CD14-positive monocyte (primary cell): ENCODE measurements around the gene MAP1LC3B. TPM values are rescaled to one million over a fixed set of nuclear protein-coding genes. Genes with fewer than 3 reads are reported as not detected.

Experiments
- DNase-seq, 3 donors: peaks; one replicate each; pipeline ENCODE4 v3.0.0-alpha.2; 2011 to 2022
- H2AFZ ChIP-seq: 2 replicates; pipeline ENCODE4 v1.6.0; 2012; ENCODE audit warnings: mild to moderate bottlenecking, low read depth, low read length, inconsistent platforms; ENCODE audit not compliant: insufficient read depth, poor library complexity, severe bottlenecking
- H3K27ac ChIP-seq, 2 donors: 1 replicate in 1 of 2; 2 replicates in 1 of 2; pipeline ENCODE4 v1.5.1; 2012 to 2013; ENCODE audit warnings: low read length in 2 of 2, control low read depth in 1 of 2, inconsistent platforms in 1 of 2, low read depth in 1 of 2, mild to moderate bottlenecking in 1 of 2
- H3K27me3 ChIP-seq, 2 donors: one replicate each; pipeline versions ENCODE4 v1.6.0 to v1.6.1; 2011 to 2013; ENCODE audit warnings: low read length in 2 of 2; ENCODE audit not compliant: control insufficient read depth in 2 of 2, insufficient read depth in 2 of 2
- H3K36me3 ChIP-seq, 2 donors: replicated peaks in 1 of 2; 1 replicate in 1 of 2; 2 replicates in 1 of 2; pipeline versions ENCODE4 v1.5.1 to v1.6.1; 2012 to 2013; ENCODE audit warnings: low read length in 2 of 2, control low read depth in 1 of 2, inconsistent platforms in 1 of 2, mild to moderate bottlenecking in 1 of 2; ENCODE audit not compliant: insufficient read depth in 2 of 2, control insufficient read depth in 1 of 2
- H3K4me1 ChIP-seq, 2 donors: 1 replicate in 1 of 2; 2 replicates in 1 of 2; pipeline versions ENCODE4 v1.5.1 to v1.6.1; 2012 to 2013; ENCODE audit warnings: low read length in 2 of 2, control low read depth in 1 of 2, inconsistent platforms in 1 of 2, mild to moderate bottlenecking in 1 of 2, moderate library complexity in 1 of 2; ENCODE audit not compliant: insufficient read depth in 2 of 2, control insufficient read depth in 1 of 2
- H3K4me2 ChIP-seq: replicated peaks from 2 replicates; pipeline ENCODE3; 2012; ENCODE audit warnings: low read length, moderate library complexity, mild to moderate bottlenecking; ENCODE audit not compliant: poor library complexity, severe bottlenecking; ENCODE audit errors: extremely low read depth
- H3K4me3 ChIP-seq, 3 experiments: fragments of 200-600 bp in 1 of 3; sonication (generic) in 1 of 3; replicated peaks in 1 of 3; 1 replicate in 2 of 3; 2 replicates in 1 of 3; pipeline ENCODE4 v1.5.1; 2011 to 2013; ENCODE audit warnings: low read length in 3 of 3, mild to moderate bottlenecking in 3 of 3, control low read depth in 2 of 3, low read depth in 2 of 3, inconsistent platforms in 1 of 3, moderate library complexity in 1 of 3
- H3K79me2 ChIP-seq: 2 replicates; pipeline ENCODE4 v1.6.0; 2012; ENCODE audit warnings: mild to moderate bottlenecking, control low read depth, inconsistent platforms, low read length, moderate library complexity; ENCODE audit not compliant: insufficient read depth
- H3K9ac ChIP-seq: 2 replicates; pipeline ENCODE4 v1.6.0; 2017; ENCODE audit warnings: low read length, mild to moderate bottlenecking; ENCODE audit not compliant: insufficient read depth, poor library complexity, severe bottlenecking
- H3K9me3 ChIP-seq, 2 donors: replicated peaks in 1 of 2; 1 replicate in 1 of 2; 2 replicates in 1 of 2; pipeline versions ENCODE4 v1.5.1 to v1.6.1; 2012 to 2013; ENCODE audit warnings: low read length in 2 of 2, control low read depth in 1 of 2; ENCODE audit not compliant: control insufficient read depth in 1 of 2, insufficient read depth in 1 of 2
- H4K20me1 ChIP-seq: 2 replicates; pipeline ENCODE4 v1.6.0; 2012; ENCODE audit warnings: mild to moderate bottlenecking, low read length, control low read depth, moderate library complexity; ENCODE audit not compliant: insufficient read depth
- H3K27ac Mint-ChIP-seq, 7 donors: one replicate each; pipeline ENCODE4 v1.8.0; 2020; ENCODE audit warnings: mild to moderate bottlenecking in 7 of 7, mixed read lengths in 7 of 7, moderate library complexity in 6 of 7, inconsistent platforms in 2 of 7
- H3K27me3 Mint-ChIP-seq, 3 donors: one replicate each; pipeline ENCODE4 v1.8.0; 2021 to 2022; ENCODE audit warnings: low read depth in 3 of 3, mild to moderate bottlenecking in 3 of 3, mixed read lengths in 3 of 3, moderate library complexity in 3 of 3, inconsistent platforms in 1 of 3
- H3K36me3 Mint-ChIP-seq, 2 donors: one replicate each; pipeline ENCODE4 v1.8.0; 2020; ENCODE audit warnings: mixed read lengths in 2 of 2, inconsistent platforms in 1 of 2, mild to moderate bottlenecking in 1 of 2
- H3K4me1 Mint-ChIP-seq: one replicate; pipeline ENCODE4 v1.8.0; 2020; ENCODE audit warnings: mild to moderate bottlenecking, mixed read lengths
- H3K4me3 Mint-ChIP-seq, 2 donors: one replicate each; pipeline ENCODE4 v1.8.0; 2020; ENCODE audit warnings: mild to moderate bottlenecking in 2 of 2, mixed read lengths in 2 of 2, moderate library complexity in 1 of 2
- H3K9me3 Mint-ChIP-seq, 7 donors: one replicate each; pipeline ENCODE4 v1.8.0; 2020 to 2022; ENCODE audit warnings: mixed read lengths in 7 of 7, mild to moderate bottlenecking in 6 of 7, moderate library complexity in 6 of 7, inconsistent platforms in 2 of 7
- CTCF ChIP-seq: fragments of 200-600 bp; IDR thresholded peaks from one replicate; pipeline ENCODE4 v1.8.0; 2022; ENCODE audit warnings: antibody characterized with exemption, mild to moderate bottlenecking
- WGBS: methylation state at CpG from one replicate; pipeline ENCODE4 v1.1.5; 2013; ENCODE audit warnings: missing lambda C conversion rate; ENCODE audit not compliant: insufficient coverage; 5-methylcytosine and 5-hydroxymethylcytosine counted together
- intact Hi-C, 2 donors: fragments of 100-400 bp; cut with micrococcal nuclease; formaldehyde crosslinking; loops; one replicate each; pipeline versions ENCODE4 v1.15.0 to v1.15.1; 2023
- polyA plus RNA-seq, 3 donors: library from polyadenylated mRNA; depleted of rRNA in 1 of 3; unstranded in 2 of 3; stranded (reverse) in 1 of 3; fragments of 300-500 nt in 2 of 3; fragments of >200 nt in 1 of 3; fragmentation: Illumina TruSeq in 2 of 3; gene quantifications; 1 replicate in 2 of 3; 2 replicates in 1 of 3; pipeline ENCODE4 v1.2.3, GENCODE V29; 2012 to 2021

MAP1LC3B gene
- polyA plus RNA-seq, 3 donors: 102 to 147 (median 140) TPM

GRCh38 chr16:87443964-87444363 lies 51.8 kb downstream of the MAP1LC3B start:
- Mint-ChIP-seq H3K27me3 (no peaks in the 10 kb centered on the region), H3K36me3 (peaks cover 26 to 38% of the 10 kb centered on the region in 2 donors), H3K27ac (no peak overlapping the region), H3K9me3 (peaks cover 0 to 2% (median 0%) of the 10 kb centered on the region in 7 donors), H3K4me3 (no peak overlapping the region), H3K4me1 (no peaks in the 10 kb centered on the region)
- peaks cover 4 to 33% of the 10 kb centered on the region in 2 donors for H3K36me3 ChIP-seq
- H3K4me2 ChIP-seq: no peak overlapping the region
- no peak for TF ChIP-seq CTCF
- intact Hi-C loops: no loop called here
- no peak for DNase-seq
- H2AFZ ChIP-seq: no peak overlapping the region
- H3K9ac ChIP-seq: no peak overlapping the region
- H3K27ac ChIP-seq: no peak overlapping the region
- no peaks in the 10 kb centered on the region for H3K27me3 ChIP-seq
- H3K9me3 ChIP-seq: no peaks in the 10 kb centered on the region
- no peaks in the 10 kb centered on the region for H3K79me2 ChIP-seq
- H3K4me1 ChIP-seq: no peaks in the 10 kb centered on the region
- no peak overlapping the region for H3K4me3 ChIP-seq
- H4K20me1 ChIP-seq: no peaks in the 10 kb centered on the region
- no CpG with 5 or more reads among the region's 3 CpGs for WGBS

DNA sequence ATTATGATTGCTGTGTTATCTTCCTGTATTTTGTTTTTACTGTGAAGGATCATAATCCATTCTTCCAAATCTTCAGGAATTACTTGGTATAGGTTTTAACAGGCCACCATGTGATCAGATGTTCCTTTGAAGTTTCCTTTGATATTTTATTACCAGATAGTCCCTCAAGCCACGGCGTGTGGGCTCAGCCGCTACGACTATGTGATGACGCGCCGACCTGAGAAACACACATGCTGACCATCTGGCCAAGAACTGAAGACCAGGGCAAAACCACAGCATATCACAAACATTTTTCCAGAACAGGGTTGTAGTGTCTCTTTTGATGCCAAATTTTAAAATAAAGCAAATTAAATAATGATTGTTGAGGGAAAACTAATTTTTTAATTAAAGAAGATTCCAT lies 53.4 kb downstream of the MAP1LC3B start:
- Mint-ChIP-seq H3K36me3 (peaks cover 29 to 42% of the 10 kb centered on the region in 2 donors), H3K4me3 (no peak overlapping the region), H3K9me3 (peaks cover 0 to 2% (median 0%) of the 10 kb centered on the region in 7 donors), H3K4me1 (no peaks in the 10 kb centered on the region), H3K27ac (no peak overlapping the region), H3K27me3 (peaks cover 0 to 2% (median 0%) of the 10 kb centered on the region in 3 donors)
- H2AFZ ChIP-seq: no peak overlapping the region
- 100% methylated on average over 4 of the region's 7 CpGs for WGBS
- H3K9ac ChIP-seq: no peak overlapping the region
- intact Hi-C loops: no loop called here
- no peak overlapping the region for H3K27ac ChIP-seq
- peaks cover 4 to 37% of the 10 kb centered on the region in 2 donors for H3K36me3 ChIP-seq
- H3K4me2 ChIP-seq: no peak overlapping the region
- no peaks in the 10 kb centered on the region for H3K27me3 ChIP-seq
- no peaks in the 10 kb centered on the region for H3K9me3 ChIP-seq
- no peaks in the 10 kb centered on the region for H3K4me1 ChIP-seq
- DNase-seq: no peak
- TF ChIP-seq CTCF: no peak
- H3K4me3 ChIP-seq: no peak overlapping the region
- H4K20me1 ChIP-seq: no peaks in the 10 kb centered on the region
- no peaks in the 10 kb centered on the region for H3K79me2 ChIP-seq
